ENCODE results near the gene TDP2.

Gene TDP2

GRCh38 chr6:24708612-24709011 is 41.9 kb upstream of the TDP2 start:
- H3K9me2 ChIP-seq (replicated peaks; ENCODE audit: low read depth, low read length): no peaks in the 10 kb centered on the region
- H3K4me3 ChIP-seq (ENCODE audit: low read length, poor library complexity, severe bottlenecking): no peak overlapping the region
- TF ChIP-seq CTCF (conservative IDR thresholded peaks at IDR 0.05; ENCODE audit: low read length) (no peak), EZH2phosphoT487 (IDR thresholded peaks at IDR 0.05; ENCODE audit: borderline replicate concordance) (no peak)
- no peak overlapping the region for H2AFZ ChIP-seq (ENCODE audit: low read length)
- no peaks in the 10 kb centered on the region; the same call in 1 of the 2 replicates for H3F3A ChIP-seq (ENCODE audit: low read depth)
- peaks cover 63% of the 10 kb centered on the region for H4K20me1 ChIP-seq (ENCODE audit: insufficient read depth, low read length, poor library complexity, severe bottlenecking)
- no peaks in the 10 kb centered on the region for H3K27me3 ChIP-seq (ENCODE audit: insufficient read depth, low read length, poor library complexity, severe bottlenecking)
- no peaks in the 10 kb centered on the region for H3K9me3 ChIP-seq (ENCODE audit: insufficient read depth, low read depth, low read length)
- peaks cover 47% of the 10 kb centered on the region for H3K79me2 ChIP-seq (ENCODE audit: insufficient read depth, low read length)
- peaks cover 95% of the 10 kb centered on the region for H3K36me3 ChIP-seq (ENCODE audit: insufficient read depth, low read length)
- H3K4me2 ChIP-seq (ENCODE audit: low read depth, low read length, poor library complexity, severe bottlenecking): no peak overlapping the region
- H3K4me1 ChIP-seq (ENCODE audit: insufficient read depth, low read length, poor library complexity, severe bottlenecking): peaks cover 15% of the 10 kb centered on the region
- no peak overlapping the region for H3K9ac ChIP-seq (ENCODE audit: low read depth, low read length, poor library complexity, severe bottlenecking)

GRCh38 chr6:24704468-24704867 is 37.8 kb upstream of the TDP2 start:
- Histone ChIP-seq H3K79me2 (ENCODE audit: insufficient read depth, low read length) (peaks cover 6% of the 10 kb centered on the region), H3F3A (ENCODE audit: low read depth) (no peaks in the 10 kb centered on the region; the same call in 1 of the 2 replicates), H3K9ac (ENCODE audit: low read depth, low read length, poor library complexity, severe bottlenecking) (no peak overlapping the region), H3K4me1 (ENCODE audit: insufficient read depth, low read length, poor library complexity, severe bottlenecking) (no peaks in the 10 kb centered on the region), H3K27me3 (ENCODE audit: insufficient read depth, low read length, poor library complexity, severe bottlenecking) (no peaks in the 10 kb centered on the region), H3K9me2 (replicated peaks; ENCODE audit: low read depth, low read length) (no peaks in the 10 kb centered on the region), H3K9me3 (ENCODE audit: insufficient read depth, low read depth, low read length) (no peaks in the 10 kb centered on the region), H3K36me3 (ENCODE audit: insufficient read depth, low read length) (peaks cover 62% of the 10 kb centered on the region), H4K20me1 (ENCODE audit: insufficient read depth, low read length, poor library complexity, severe bottlenecking) (peaks cover 29% of the 10 kb centered on the region), H3K4me2 (ENCODE audit: low read depth, low read length, poor library complexity, severe bottlenecking) (no peak overlapping the region), H3K4me3 (ENCODE audit: low read length, poor library complexity, severe bottlenecking) (no peak overlapping the region), H2AFZ (ENCODE audit: low read length) (no peak overlapping the region)
- TF ChIP-seq CTCF (conservative IDR thresholded peaks at IDR 0.05; ENCODE audit: low read length) (no peak), EZH2phosphoT487 (IDR thresholded peaks at IDR 0.05; ENCODE audit: borderline replicate concordance) (no peak)

GRCh38 chr6:24702720-24703282 is 36.1 kb upstream of the TDP2 start:
- Histone ChIP-seq H3K36me3 (ENCODE audit: insufficient read depth, low read length) (peaks cover 46% of the 10 kb centered on the region), H3F3A (ENCODE audit: low read depth) (no peaks in the 10 kb centered on the region; the same call in 1 of the 2 replicates), H3K4me3 (ENCODE audit: low read length, poor library complexity, severe bottlenecking) (no peak overlapping the region)

More at GRCh38 chr6:24702720-24703282, 36.1 kb upstream of the TDP2 start:
- H3K4me1 ChIP-seq (ENCODE audit: insufficient read depth, low read length, poor library complexity, severe bottlenecking): no peaks in the 10 kb centered on the region
- peaks cover 24% of the 10 kb centered on the region for H4K20me1 ChIP-seq (ENCODE audit: insufficient read depth, low read length, poor library complexity, severe bottlenecking)
- no peaks in the 10 kb centered on the region for H3K9me2 ChIP-seq (replicated peaks; ENCODE audit: low read depth, low read length)
- no peaks in the 10 kb centered on the region for H3K79me2 ChIP-seq (ENCODE audit: insufficient read depth, low read length)
- no peak for TF ChIP-seq CTCF (conservative IDR thresholded peaks at IDR 0.05; ENCODE audit: low read length)
- TF ChIP-seq EZH2phosphoT487 (IDR thresholded peaks at IDR 0.05; ENCODE audit: borderline replicate concordance): no peak
- no peaks in the 10 kb centered on the region for H3K27me3 ChIP-seq (ENCODE audit: insufficient read depth, low read length, poor library complexity, severe bottlenecking)
- H2AFZ ChIP-seq (ENCODE audit: low read length): no peak overlapping the region
- no peaks in the 10 kb centered on the region for H3K9me3 ChIP-seq (ENCODE audit: insufficient read depth, low read depth, low read length)
- H3K9ac ChIP-seq (ENCODE audit: low read depth, low read length, poor library complexity, severe bottlenecking): no peak overlapping the region
- no peak overlapping the region for H3K4me2 ChIP-seq (ENCODE audit: low read depth, low read length, poor library complexity, severe bottlenecking)
